ENCODE measurements around the gene BCAS3.
"Not testable (repeated sequence)": the region's sequence is repeated elsewhere in the genome, so short reads cannot be mapped to it uniquely, and the experiment has no call there.

Gene BCAS3

DNA sequence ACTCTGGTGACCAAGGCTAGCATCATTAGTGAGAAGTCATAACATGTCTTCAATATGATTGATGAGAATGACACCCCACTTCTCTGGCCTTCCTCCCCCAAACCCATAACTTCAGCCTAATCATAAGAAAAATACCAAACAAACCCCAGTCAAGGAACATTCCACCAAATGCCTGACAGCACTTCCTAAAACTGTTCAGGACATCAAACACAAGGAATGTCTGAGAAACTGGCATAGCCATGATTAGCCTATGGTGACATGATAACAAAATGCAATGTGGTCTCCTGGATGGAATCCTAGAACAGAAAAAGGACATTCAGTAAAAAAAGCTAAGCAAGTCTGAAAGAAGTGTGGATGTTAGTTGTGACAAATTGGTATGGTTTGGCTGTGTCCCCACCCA is 749.9 kb downstream of the BCAS3 start:
- no peak for ATAC-seq
- no peak for TF ChIP-seq ZNF70 (CRISPR knock-in tag; IDR thresholded peaks at IDR 0.05)

DNA sequence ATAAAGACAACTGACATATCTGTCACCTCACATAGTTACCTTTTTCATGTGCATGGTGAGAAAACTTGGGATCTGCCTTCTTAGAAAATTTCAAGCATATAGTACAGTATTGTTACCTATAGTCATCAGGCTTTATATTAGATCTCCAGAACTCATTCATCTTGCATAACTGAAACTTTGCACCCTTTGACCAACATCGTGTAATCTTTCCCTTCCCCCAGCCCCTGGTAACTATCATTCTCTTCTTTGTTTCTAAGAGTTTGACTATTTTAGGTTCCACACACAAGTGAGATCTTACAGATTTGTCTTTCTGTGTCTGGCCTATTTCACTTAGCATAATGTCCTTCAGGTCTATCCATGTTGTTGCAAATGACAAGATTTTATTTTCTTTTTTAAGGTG is 751.6 kb downstream of the BCAS3 start:
- no peak for ATAC-seq
- no peak for TF ChIP-seq ZC3H10 (CRISPR knock-in tag; IDR thresholded peaks at IDR 0.05)

DNA sequence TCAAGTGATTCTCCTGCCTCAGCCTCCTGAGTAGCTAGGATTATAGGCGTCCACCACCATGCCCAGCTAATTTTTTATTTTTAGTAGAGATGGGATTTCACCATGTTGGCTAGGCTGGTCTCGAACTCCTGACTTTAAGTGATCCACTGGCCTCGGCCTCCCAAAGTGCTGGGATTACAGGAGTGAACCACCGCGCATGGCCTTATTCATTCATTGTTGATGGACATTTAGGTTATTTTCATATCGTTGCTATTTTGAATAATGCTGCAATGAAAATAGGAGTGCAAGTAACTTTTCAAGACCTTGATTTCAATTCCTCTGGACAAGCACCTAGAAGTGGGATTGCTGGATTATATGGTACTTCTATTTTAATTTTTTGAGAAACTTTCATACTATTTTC is 752.2 kb downstream of the BCAS3 start:
- not testable (repeated sequence) for ATAC-seq

DNA sequence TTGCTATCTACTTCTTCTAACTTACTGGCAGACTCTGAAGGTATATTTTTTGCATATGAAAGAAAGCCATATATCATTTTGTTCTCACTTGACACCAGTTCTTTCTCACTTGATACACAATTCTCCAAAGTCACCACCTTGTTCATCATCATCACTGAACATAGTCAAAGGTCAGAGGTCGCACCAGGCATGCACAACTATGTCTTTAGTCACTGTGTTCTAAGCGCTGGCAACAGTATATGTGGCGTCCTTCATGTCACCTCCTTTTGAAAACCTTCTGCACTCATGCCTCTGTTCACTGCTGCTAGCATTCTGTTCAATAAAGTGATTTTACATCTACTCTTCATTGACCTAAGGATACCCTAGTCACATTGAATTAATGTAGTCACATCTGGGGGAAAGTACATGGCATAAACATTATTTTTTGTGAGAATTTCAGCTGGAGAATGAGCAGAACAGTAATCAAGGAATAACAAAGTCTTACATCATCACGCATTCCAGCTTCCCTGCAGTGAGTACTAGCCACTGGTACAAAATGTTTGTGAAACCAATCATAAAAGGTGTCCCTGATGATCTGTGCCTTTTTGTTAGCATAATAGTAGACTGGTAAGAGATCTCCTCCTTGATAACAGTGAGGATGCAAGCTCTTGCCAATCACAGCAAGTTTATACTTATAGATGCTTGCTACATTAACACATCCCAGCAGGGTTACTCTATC is 754.1 kb downstream of the BCAS3 start:
- no peak; the same call in 2 of the 3 replicates for ATAC-seq
- TF ChIP-seq, protein P1, sequence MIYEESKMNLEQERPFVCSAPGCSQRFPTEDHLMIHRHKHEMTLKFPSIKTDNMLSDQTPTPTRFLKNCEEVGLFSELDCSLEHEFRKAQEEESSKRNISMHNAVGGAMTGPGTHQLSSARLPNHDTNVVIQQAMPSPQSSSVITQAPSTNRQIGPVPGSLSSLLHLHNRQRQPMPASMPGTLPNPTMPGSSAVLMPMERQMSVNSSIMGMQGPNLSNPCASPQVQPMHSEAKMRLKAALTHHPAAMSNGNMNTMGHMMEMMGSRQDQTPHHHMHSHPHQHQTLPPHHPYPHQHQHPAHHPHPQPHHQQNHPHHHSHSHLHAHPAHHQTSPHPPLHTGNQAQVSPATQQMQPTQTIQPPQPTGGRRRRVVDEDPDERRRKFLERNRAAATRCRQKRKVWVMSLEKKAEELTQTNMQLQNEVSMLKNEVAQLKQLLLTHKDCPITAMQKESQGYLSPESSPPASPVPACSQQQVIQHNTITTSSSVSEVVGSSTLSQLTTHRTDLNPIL (CRISPR knock-in tag; IDR thresholded peaks at IDR 0.05; ENCODE audit: low read depth), result no peak
- TF ChIP-seq ZNF70 (CRISPR knock-in tag; IDR thresholded peaks at IDR 0.05) (no peak), TCF4 (CRISPR knock-in tag; IDR thresholded peaks at IDR 0.05; ENCODE audit: borderline replicate concordance) (no peak), ESRRG (CRISPR knock-in tag; IDR thresholded peaks at IDR 0.05) (no peak), TOX (CRISPR knock-in tag; IDR thresholded peaks at IDR 0.05; ENCODE audit: borderline replicate concordance) (no peak), CSDC2 (CRISPR knock-in tag; IDR thresholded peaks at IDR 0.05) (no peak), OSR1 (CRISPR knock-in tag; IDR thresholded peaks at IDR 0.05) (no peak), ARNTL (CRISPR knock-in tag; IDR thresholded peaks at IDR 0.05; ENCODE audit: borderline replicate concordance, low read depth) (no peak), GLIS3 (CRISPR knock-in tag; IDR thresholded peaks at IDR 0.05) (no peak), SNAI2 (CRISPR knock-in tag; IDR thresholded peaks at IDR 0.05) (no peak), BACH2 (CRISPR knock-in tag; IDR thresholded peaks at IDR 0.05; ENCODE audit: borderline replicate concordance) (no peak)
- TF ChIP-seq, protein P2, sequence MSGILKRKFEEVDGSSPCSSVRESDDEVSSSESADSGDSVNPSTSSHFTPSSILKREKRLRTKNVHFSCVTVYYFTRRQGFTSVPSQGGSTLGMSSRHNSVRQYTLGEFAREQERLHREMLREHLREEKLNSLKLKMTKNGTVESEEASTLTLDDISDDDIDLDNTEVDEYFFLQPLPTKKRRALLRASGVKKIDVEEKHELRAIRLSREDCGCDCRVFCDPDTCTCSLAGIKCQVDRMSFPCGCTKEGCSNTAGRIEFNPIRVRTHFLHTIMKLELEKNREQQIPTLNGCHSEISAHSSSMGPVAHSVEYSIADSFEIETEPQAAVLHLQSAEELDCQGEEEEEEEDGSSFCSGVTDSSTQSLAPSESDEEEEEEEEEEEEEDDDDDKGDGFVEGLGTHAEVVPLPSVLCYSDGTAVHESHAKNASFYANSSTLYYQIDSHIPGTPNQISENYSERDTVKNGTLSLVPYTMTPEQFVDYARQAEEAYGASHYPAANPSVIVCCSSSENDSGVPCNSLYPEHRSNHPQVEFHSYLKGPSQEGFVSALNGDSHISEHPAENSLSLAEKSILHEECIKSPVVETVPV (CRISPR knock-in tag; IDR thresholded peaks at IDR 0.05), result no peak
- TF ChIP-seq, protein P3, sequence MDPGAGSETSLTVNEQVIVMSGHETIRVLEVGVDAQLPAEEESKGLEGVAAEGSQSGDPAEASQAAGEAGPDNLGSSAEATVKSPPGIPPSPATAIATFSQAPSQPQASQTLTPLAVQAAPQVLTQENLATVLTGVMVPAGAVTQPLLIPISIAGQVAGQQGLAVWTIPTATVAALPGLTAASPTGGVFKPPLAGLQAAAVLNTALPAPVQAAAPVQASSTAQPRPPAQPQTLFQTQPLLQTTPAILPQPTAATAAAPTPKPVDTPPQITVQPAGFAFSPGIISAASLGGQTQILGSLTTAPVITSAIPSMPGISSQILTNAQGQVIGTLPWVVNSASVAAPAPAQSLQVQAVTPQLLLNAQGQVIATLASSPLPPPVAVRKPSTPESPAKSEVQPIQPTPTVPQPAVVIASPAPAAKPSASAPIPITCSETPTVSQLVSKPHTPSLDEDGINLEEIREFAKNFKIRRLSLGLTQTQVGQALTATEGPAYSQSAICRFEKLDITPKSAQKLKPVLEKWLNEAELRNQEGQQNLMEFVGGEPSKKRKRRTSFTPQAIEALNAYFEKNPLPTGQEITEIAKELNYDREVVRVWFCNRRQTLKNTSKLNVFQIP (CRISPR knock-in tag; IDR thresholded peaks at IDR 0.05; ENCODE audit: borderline replicate concordance, low read depth), result no peak
- TF ChIP-seq, protein P4, sequence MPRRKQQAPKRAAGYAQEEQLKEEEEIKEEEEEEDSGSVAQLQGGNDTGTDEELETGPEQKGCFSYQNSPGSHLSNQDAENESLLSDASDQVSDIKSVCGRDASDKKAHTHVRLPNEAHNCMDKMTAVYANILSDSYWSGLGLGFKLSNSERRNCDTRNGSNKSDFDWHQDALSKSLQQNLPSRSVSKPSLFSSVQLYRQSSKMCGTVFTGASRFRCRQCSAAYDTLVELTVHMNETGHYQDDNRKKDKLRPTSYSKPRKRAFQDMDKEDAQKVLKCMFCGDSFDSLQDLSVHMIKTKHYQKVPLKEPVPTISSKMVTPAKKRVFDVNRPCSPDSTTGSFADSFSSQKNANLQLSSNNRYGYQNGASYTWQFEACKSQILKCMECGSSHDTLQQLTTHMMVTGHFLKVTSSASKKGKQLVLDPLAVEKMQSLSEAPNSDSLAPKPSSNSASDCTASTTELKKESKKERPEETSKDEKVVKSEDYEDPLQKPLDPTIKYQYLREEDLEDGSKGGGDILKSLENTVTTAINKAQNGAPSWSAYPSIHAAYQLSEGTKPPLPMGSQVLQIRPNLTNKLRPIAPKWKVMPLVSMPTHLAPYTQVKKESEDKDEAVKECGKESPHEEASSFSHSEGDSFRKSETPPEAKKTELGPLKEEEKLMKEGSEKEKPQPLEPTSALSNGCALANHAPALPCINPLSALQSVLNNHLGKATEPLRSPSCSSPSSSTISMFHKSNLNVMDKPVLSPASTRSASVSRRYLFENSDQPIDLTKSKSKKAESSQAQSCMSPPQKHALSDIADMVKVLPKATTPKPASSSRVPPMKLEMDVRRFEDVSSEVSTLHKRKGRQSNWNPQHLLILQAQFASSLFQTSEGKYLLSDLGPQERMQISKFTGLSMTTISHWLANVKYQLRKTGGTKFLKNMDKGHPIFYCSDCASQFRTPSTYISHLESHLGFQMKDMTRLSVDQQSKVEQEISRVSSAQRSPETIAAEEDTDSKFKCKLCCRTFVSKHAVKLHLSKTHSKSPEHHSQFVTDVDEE (CRISPR knock-in tag; IDR thresholded peaks at IDR 0.05), result no peak

DNA sequence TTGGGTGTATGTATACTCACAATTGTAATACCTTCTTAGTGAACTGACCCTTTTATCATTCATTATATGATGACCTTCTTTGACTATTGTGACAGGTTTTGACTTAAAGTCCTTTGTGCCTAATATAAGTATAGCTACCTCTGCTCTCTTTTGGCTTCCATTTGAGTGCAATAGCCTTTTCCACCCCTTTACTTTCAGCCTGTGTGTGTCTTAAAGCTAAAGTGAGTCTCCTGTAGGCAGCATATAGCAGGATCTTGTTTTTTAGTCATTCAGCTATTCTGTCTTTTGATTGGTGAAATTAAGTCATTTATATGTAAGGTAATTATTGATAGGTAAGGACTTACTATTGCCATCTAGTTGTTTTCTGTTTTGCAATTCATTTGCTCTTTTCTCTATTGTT is 758.6 kb downstream of the BCAS3 start:
- no peak for TF ChIP-seq ESRRG (CRISPR knock-in tag; IDR thresholded peaks at IDR 0.05)
- no peak for TF ChIP-seq ISL1 (CRISPR knock-in tag; IDR thresholded peaks at IDR 0.05)
- TF ChIP-seq ZC3H10 (CRISPR knock-in tag; IDR thresholded peaks at IDR 0.05), result no peak
- no peak for TF ChIP-seq OSR1 (CRISPR knock-in tag; IDR thresholded peaks at IDR 0.05)
- TF ChIP-seq PPARA (CRISPR knock-in tag; IDR thresholded peaks at IDR 0.05; ENCODE audit: borderline replicate concordance), result no peak
- TF ChIP-seq, protein P1 (CRISPR knock-in tag; IDR thresholded peaks at IDR 0.05; ENCODE audit: low read depth), result no peak
- TF ChIP-seq, protein P3 (CRISPR knock-in tag; IDR thresholded peaks at IDR 0.05; ENCODE audit: borderline replicate concordance, low read depth), result no peak
- ATAC-seq, result no peak
